Pancreas (tissue), 10 donors: Measurements from ENCODE around the gene VCP. TPM values are rescaled to one million over a fixed set of nuclear protein-coding genes. Genes with fewer than 3 reads are reported as not detected.
A peak's percentile ranks its signal among the peaks of the same experiment; 100 is the strongest.

Source experiments
- ATAC-seq, 4 donors: fragments of 200-7000 bp; cut with Tn5 transposase; one replicate each; pipeline versions ENCODE4 v1.8.0 to v1.9.1; 2020; ENCODE audit warnings: mild to moderate bottlenecking in 4 of 4, moderate library complexity in 4 of 4
- DNase-seq, 6 donors: peaks; one replicate each; pipeline ENCODE4 v3.0.0-alpha.2; 2020
- FAIRE-seq: peaks from 2 replicates; lab custom pipeline; 2012; peaks lifted over from hg19 to GRCh38; lab: Jason Lieb, UNC
- H3K27ac ChIP-seq, 4 donors: fragments of 200-600 bp; sonication (generic); 1 replicate in 3 of 4; 2 replicates in 1 of 4; pipeline versions ENCODE4 v1.5.0 to v1.8.0; 2020
- H3K27me3 ChIP-seq, 4 donors: fragments of 200-600 bp; one replicate each; pipeline ENCODE4 v1.8.0; 2021
- H3K36me3 ChIP-seq, 3 donors: fragments of 200-600 bp; sonication (generic) in 1 of 3; one replicate each; pipeline versions ENCODE4 v1.5.0 to v1.8.0; 2020 to 2021
- H3K4me1 ChIP-seq, 3 donors: fragments of 200-600 bp; one replicate each; pipeline ENCODE4 v1.8.0; 2021
- H3K4me3 ChIP-seq, 4 donors: fragments of 200-600 bp; sonication (generic) in 2 of 4; one replicate each; pipeline versions ENCODE4 v1.5.0 to v1.8.0; 2020 to 2021
- H3K9me3 ChIP-seq, 4 donors: fragments of 200-600 bp; one replicate each; pipeline ENCODE4 v1.8.0; 2021
- WGBS, 2 donors: extraction: QIAGEN DNeasy Blood & Tissue Kit; methylation state at CpG; one replicate each; pipeline ENCODE4 v1.1.7; 2013; 5-methylcytosine and 5-hydroxymethylcytosine counted together
- intact Hi-C, 3 donors: fragments of 100-400 bp; cut with DNase I; formaldehyde crosslinking; loops; one replicate each; pipeline versions ENCODE4 v1.11.1 to v1.14.2; 2022
- polyA plus RNA-seq, 2 donors: library from polyadenylated mRNA; stranded (reverse); fragments of 200-250 nt; gene quantifications; one replicate each; pipeline ENCODE4 v1.2.3, GENCODE V29; 2013
- total RNA-seq, 6 donors: library from RNA; stranded (reverse); fragmentation: NEBNext Ultra II Directional in 4 of 6; extraction: Animal tissue kit (Norgen Biotek cat#: 25700) in 4 of 6; gene quantifications; one replicate each; pipeline versions ENCODE4 v1.2.1 to v1.2.4, GENCODE V29; 2021 to 2023
- TF ChIP-seq, protein P1 (sequence below), 4 donors: fragments of 200-600 bp; sonication (generic) in 3 of 4; IDR thresholded peaks; one replicate each; pipeline versions ENCODE4 v1.5.0 to v1.8.0; 2021; ENCODE audit warnings: antibody characterized with exemption in 4 of 4
- donor health status: healthy with polysubstance abuse.
- donor health status: DM: no; HTN: no; CAD: no; lungs with moderate emphysema.
- donor health status: DM: no; HTN: no; CAD: no.
- donor health status: control.
- donor health status: control.
- donor health status: Bipolar disorder and iron deficiency.
- donor health status: DM: yes; HTN: yes; CAD: no.
- donor health status: DM: no; HTN: no; CAD: no.
- donor health status: DM: no; HTN: no; CAD: no.
- donor health status: DM: yes; HTN: yes; CAD: no.

The VCP gene
- total and polyA plus RNA-seq, 8 donors: 32.5 to 104 (median 57.3) TPM

DNA sequence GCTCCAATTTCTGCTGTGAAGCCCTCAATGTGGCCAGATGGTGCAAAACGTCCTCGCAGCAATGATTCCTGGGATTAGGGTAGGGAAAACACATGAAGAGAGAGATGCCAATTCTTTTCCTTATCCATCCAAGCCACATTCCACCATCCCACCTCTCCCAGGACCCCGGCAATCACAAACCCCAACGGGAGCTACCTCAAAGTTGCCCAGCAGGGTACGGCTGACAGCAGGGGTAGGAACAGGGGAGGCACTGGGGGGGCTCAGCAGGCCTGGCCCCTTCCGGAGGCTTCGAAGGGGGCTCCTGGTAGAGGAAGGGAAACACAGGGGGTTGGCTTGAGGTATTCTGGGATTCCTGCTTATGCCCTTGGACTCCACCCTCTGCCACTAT, 33.9 kb upstream of the VCP start:
- intact Hi-C loops: no loop called here
- no peaks in the 10 kb centered on the region for H3K27me3 ChIP-seq
- no peaks in the 10 kb centered on the region for H3K9me3 ChIP-seq
- WGBS, 2 donors: 85 to 91% methylated on average over 7 of the region's 7 CpGs
- H3K4me3 ChIP-seq: no peak overlapping the region
- H3K4me1 ChIP-seq: peaks cover 0 to 22% (median 9%) of the 10 kb centered on the region in 3 donors
- no peak overlapping the region for H3K27ac ChIP-seq
- H3K36me3 ChIP-seq: peaks cover 0 to 9% (median 0%) of the 10 kb centered on the region in 3 donors
- no peak for ATAC-seq
- no peak for FAIRE-seq
- TF ChIP-seq, protein P1, sequence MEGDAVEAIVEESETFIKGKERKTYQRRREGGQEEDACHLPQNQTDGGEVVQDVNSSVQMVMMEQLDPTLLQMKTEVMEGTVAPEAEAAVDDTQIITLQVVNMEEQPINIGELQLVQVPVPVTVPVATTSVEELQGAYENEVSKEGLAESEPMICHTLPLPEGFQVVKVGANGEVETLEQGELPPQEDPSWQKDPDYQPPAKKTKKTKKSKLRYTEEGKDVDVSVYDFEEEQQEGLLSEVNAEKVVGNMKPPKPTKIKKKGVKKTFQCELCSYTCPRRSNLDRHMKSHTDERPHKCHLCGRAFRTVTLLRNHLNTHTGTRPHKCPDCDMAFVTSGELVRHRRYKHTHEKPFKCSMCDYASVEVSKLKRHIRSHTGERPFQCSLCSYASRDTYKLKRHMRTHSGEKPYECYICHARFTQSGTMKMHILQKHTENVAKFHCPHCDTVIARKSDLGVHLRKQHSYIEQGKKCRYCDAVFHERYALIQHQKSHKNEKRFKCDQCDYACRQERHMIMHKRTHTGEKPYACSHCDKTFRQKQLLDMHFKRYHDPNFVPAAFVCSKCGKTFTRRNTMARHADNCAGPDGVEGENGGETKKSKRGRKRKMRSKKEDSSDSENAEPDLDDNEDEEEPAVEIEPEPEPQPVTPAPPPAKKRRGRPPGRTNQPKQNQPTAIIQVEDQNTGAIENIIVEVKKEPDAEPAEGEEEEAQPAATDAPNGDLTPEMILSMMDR (IDR thresholded peaks at IDR 0.05): no peak
- no peak for DNase-seq

DNA sequence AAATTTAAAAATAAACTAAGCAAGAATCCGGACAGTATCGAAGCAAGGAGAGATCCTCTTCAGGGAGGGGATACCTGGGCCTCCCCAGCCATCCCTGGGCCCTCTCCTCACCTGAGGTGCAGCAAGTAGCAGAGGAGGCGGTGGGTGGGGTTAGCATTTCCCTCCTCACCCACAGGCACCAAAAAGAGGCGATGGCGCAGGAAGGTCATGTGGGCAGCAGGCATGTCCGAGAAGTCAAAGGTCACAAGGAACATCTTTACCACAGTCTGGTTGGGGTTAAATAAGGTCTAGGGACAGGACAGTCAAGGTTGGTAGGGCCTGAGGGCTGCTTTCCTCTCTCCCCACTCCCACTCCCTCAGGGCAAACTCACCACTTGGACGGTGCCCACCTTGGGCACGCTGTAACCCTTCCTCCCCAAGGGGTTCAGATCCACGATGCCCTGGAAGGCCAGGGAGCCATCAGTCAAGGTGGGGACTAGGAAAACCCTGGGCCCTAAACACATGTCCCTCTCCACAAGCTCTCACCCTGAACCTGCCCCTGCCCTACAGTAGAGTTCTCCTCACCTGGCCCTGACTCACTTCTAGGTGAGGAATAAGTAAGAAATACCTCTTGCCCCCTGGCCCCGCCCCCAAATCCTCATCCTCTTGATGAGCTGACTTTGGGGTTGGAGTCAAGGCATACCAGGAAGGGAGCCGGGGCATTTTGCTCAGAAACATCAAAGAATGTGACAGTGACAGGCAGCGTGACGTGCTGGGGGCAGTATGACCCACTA, 33.3 kb upstream of the VCP start:
- TF ChIP-seq, protein P1 (IDR thresholded peaks at IDR 0.05): no peak
- H3K9me3 ChIP-seq: no peaks in the 10 kb centered on the region
- no peak for FAIRE-seq
- WGBS, 2 donors: 89 to 92% methylated on average over 13 of the region's 13 CpGs
- intact Hi-C loops: no loop called here
- H3K4me3 ChIP-seq: no peak overlapping the region
- no peak overlapping the region for H3K27ac ChIP-seq
- DNase-seq: no peak
- ATAC-seq: no peak
- H3K27me3 ChIP-seq: no peaks in the 10 kb centered on the region
- peaks cover 0 to 9% (median 0%) of the 10 kb centered on the region in 3 donors for H3K36me3 ChIP-seq
- peaks cover 0 to 20% (median 6%) of the 10 kb centered on the region in 3 donors for H3K4me1 ChIP-seq

DNA sequence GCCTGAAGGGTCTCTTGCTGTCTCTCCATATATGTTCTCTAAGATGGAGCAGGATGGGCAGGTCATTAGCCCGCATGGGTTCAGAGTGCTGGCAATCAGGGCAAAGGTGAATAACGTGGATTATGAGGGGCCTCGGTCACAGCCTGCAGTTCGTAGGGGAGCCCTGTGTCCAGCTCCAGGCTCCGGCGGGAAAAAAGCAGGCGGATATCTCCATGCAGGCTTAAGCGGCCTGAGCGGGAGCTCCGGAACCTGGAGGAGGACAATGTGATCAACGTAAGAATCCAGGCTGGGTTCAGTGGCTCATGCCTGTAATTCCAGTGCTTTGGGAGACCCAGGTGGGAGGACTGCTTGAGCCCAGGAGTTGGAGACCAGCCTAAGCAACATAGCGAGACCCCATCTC, 32.7 kb upstream of the VCP start:
- ATAC-seq (no peak), DNase-seq (no peak), FAIRE-seq (no peak)
- H3K27me3 ChIP-seq: no peaks in the 10 kb centered on the region
- H3K9me3 ChIP-seq: no peaks in the 10 kb centered on the region
- peaks cover 0 to 11% (median 0%) of the 10 kb centered on the region in 3 donors for H3K36me3 ChIP-seq
- no peak overlapping the region for H3K4me3 ChIP-seq
- no peak overlapping the region for H3K27ac ChIP-seq
- 88 to 90% methylated on average over 12 of the region's 12 CpGs for WGBS, 2 donors
- peaks cover 0 to 14% (median 6%) of the 10 kb centered on the region in 3 donors for H3K4me1 ChIP-seq
- intact Hi-C loops: no loop called here
- TF ChIP-seq, protein P1 (IDR thresholded peaks at IDR 0.05): no peak

DNA sequence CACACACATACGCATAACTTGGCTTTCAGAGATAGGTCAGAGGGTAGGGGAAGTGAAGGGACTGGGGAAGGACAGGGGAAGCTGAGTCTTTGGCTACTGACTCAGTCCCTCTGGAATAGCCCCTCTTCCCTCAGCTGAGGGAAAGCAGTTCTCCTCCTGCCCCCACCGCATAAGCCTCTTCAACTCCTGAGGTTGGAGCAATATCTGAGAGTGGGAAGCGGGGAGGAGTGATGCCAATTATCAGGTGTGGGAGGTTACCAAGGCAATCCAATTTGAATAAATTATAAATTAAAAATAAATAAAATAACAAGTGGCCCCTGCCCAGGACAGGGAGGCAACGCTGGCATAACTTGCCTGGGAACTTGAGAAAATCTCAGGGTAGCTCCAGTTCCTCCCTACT, 32.2 kb upstream of the VCP start:
- Histone ChIP-seq H3K9me3 (no peaks in the 10 kb centered on the region), H3K4me3 (no peak overlapping the region), H3K27ac (no peak overlapping the region), H3K4me1 (peaks cover 0 to 14% (median 6%) of the 10 kb centered on the region in 3 donors), H3K27me3 (no peaks in the 10 kb centered on the region), H3K36me3 (peaks cover 0 to 12% (median 0%) of the 10 kb centered on the region in 3 donors)
- intact Hi-C loops: no loop called here
- WGBS, 2 donors: 90% methylated on average over 4 of the region's 4 CpGs
- FAIRE-seq (no peak), DNase-seq (no peak), ATAC-seq (no peak)
- TF ChIP-seq, protein P1 (IDR thresholded peaks at IDR 0.05): no peak

DNA sequence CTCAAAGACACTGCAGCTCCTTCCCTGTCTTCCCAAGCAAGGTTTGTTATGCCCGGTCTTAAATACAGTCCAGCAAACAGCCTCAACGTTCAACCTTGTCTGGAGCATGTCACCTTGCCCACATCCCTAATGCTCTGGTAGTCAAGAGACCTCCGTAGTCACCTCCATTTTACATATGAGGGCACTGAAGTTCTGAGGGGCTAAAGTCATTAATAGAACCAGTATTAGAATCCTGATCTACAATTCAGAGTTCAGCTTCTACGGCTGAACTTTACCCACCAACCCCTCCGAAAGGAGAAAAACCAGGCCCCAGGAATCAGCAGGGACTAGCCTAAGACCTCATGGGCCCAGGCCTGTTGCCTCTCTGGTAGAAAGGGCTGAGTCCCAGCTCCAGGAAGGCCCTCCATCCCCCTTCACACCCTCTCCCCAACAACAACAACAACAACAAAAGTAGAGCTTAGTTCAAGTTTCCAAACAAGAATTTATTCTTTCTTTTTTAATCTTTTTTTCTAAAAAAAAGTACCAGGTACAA, 31.3 kb upstream of the VCP start:
- intact Hi-C loops: no loop called here
- WGBS, 2 donors: 33 to 38% methylated on average over 5 of the region's 5 CpGs
- DNase-seq (no peak), ATAC-seq (peak in 1 of 4 donors; percentile 1), FAIRE-seq (no peak)
- Histone ChIP-seq H3K4me1 (peaks cover 0 to 14% (median 6%) of the 10 kb centered on the region in 3 donors), H3K4me3 (peak overlapping the region in 2 of 4 donors; percentile 66 to 76), H3K27me3 (no peaks in the 10 kb centered on the region), H3K9me3 (no peaks in the 10 kb centered on the region), H3K27ac (peak overlapping the region; percentile 61 to 85 (median 73)), H3K36me3 (peaks cover 0 to 12% (median 0%) of the 10 kb centered on the region in 3 donors)
- TF ChIP-seq, protein P1 (IDR thresholded peaks at IDR 0.05): no peak
